ENCODE data around the gene ADGRL3.

DNA sequence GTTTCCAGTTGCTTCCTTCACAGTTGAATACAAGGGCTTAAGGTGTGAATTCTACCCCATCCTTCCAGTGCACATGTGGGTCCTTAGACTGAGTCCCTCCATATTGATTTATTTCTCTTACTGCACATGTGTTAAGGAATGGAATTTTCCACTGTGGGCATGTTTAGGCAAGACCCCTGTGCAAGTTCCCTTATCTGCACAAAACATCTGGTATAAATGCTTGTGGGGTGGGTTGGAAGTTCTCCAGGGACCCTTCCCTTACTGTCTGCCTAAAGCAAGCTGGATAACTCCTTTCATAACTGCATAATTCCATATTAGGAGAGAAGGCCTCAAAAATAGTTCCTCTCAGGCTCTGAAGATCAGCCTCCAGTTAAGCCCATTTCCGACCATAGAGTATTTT is 570.9 kb downstream of the ADGRL3 start:
- TF ChIP-seq, protein P1, sequence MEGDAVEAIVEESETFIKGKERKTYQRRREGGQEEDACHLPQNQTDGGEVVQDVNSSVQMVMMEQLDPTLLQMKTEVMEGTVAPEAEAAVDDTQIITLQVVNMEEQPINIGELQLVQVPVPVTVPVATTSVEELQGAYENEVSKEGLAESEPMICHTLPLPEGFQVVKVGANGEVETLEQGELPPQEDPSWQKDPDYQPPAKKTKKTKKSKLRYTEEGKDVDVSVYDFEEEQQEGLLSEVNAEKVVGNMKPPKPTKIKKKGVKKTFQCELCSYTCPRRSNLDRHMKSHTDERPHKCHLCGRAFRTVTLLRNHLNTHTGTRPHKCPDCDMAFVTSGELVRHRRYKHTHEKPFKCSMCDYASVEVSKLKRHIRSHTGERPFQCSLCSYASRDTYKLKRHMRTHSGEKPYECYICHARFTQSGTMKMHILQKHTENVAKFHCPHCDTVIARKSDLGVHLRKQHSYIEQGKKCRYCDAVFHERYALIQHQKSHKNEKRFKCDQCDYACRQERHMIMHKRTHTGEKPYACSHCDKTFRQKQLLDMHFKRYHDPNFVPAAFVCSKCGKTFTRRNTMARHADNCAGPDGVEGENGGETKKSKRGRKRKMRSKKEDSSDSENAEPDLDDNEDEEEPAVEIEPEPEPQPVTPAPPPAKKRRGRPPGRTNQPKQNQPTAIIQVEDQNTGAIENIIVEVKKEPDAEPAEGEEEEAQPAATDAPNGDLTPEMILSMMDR (conservative IDR thresholded peaks at IDR 0.05 in 1 of 2, IDR thresholded peaks at IDR 0.05 in 1 of 2; ENCODE audit: low read depth in 1 of 2, low read length in 2 of 2): no peak
- no peak for TF ChIP-seq EZH2 (IDR thresholded peaks at IDR 0.05; ENCODE audit: low read length, missing control alignments)
